HG02885 (cell line): Measurements from ENCODE around the gene EP400.
"Not testable (repeated sequence)": the region's sequence is repeated elsewhere in the genome, so short reads cannot be mapped to it uniquely, and the experiment has no call there.

Experiments used
- ATAC-seq: cut with Tn5 transposase; IDR thresholded peaks from one replicate; pipeline ENCODE4 v1.9.1; 2021; ENCODE audit warnings: mild to moderate bottlenecking; ENCODE audit not compliant: unreplicated experiment, poor library complexity

The EP400 gene

GRCh38 chr12:132040906-132041606 is 91.3 kb downstream of the EP400 start:
- no peak for ATAC-seq

DNA sequence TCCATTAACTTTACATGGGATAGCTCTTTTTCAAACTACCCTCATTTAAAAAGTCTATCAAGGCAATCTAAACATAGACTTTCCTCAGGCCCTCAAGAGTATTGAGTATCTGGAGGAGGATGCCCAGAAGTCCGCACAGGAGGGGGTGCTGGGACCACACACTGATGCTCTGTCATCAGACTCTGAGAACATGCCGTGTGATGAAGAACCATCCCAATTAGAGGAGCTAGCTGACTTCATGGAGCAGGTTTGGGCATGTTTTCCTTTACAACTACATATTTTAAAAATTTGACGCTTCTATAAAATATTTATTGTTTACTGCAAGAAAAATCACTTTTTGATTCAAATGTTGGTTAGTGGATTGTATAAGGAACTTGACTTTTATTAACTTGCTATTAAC is 93.5 kb downstream of the EP400 start:
- no peak for ATAC-seq

- ATAC-seq = no peak
Observed at GRCh38 chr12:132043770-132044467, 94.2 kb downstream of the EP400 start.

DNA sequence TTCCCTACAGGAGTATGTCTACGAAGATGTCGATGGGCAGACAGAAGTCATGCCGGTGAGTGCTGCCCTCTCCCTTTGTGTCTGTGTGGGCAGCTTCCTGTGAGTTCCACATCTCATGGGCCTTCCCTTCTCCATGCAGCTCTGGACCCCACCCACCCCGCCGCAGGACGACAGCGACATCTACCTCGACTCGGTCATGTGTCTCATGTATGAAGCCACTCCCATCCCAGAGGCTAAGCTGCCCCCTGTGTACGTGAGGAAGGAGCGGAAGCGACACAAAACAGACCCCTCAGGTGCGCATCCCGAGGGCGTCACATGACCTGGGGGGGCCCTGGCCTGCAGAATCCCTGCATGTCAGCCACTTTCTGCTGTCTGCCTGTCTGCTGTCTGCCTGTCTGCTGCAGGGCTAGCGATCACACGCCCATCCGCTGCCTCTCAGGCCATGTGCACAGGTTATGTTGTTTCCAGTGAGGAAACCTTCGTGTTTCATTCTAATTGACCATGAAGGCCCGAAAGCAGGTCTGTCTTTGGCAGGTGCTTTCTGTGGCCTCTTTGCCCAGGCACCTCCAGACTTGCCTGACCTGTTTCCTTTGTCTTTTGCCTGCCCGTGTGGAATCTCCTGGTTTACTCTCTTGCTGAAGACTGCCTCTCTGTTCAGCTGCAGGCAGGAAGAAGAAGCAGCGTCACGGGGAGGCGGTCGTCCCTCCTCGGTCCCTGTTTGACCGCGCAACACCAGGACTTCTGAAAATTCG is 95.1 kb downstream of the EP400 start:
- no peak for ATAC-seq

- ATAC-seq = no peak
Observed at GRCh38 chr12:132045751-132046150, 96.0 kb downstream of the EP400 start.

- no peak for ATAC-seq
Observed at GRCh38 chr12:132046561-132046960, 96.8 kb downstream of the EP400 start.

DNA sequence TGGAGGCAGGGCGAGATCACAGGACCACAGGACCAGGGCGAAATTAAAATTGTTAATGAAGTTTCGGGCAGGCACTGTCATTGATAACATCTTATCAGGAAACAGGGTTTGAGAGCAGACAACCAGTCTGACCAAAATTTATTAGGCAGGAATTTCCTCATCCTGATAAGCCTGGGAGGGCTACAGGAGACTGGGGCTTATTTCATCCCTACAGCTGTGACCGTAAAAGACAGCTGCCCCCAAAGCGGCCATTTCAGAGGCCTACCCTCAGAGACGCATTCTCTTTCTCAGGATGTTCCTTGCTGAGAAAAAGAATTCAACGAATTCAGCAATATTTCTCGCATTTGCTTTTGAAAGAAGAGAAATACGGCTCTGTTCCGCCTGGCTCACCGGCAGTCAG is 97.9 kb downstream of the EP400 start:
- ATAC-seq = not testable (repeated sequence)

DNA sequence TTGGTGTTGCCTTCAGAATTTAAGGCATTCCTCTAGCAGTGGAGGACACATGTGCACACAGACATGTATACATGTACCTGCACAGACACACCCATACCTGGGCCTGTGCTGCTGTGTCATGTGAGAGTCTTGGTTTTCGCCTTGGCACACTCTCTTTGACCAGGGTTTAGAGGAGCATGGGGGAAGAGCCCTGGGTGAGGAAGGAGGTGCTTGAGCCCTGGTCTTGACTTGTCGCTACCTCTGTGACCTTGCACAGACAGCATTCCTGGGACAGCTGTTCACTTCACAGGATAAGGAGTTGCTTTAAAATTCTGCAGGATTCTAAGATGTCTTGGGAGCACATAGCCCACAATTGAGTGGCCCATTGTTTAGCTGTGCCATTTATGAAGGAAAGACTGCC is 99.7 kb downstream of the EP400 start:
- no peak for ATAC-seq

DNA sequence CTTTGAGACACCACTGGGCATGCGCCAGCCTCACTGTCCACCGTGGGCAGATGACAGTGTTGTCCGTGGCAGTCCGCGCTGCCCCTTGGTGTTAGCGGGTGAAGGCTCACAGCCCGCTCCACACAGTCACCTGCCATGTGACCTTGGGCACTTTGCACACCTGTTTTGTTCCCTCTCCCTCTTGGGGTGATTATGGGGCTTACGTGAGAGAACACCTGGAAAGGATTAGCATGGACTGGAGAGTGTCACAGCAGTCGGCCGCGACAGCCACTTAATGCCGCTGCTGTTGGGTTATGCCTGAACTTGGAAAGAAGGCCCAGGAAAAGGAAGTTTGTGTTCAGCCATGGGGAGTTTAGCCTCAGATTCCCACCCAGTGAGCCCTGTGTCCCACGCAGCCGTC is 100.1 kb downstream of the EP400 start:
- ATAC-seq = no peak

DNA sequence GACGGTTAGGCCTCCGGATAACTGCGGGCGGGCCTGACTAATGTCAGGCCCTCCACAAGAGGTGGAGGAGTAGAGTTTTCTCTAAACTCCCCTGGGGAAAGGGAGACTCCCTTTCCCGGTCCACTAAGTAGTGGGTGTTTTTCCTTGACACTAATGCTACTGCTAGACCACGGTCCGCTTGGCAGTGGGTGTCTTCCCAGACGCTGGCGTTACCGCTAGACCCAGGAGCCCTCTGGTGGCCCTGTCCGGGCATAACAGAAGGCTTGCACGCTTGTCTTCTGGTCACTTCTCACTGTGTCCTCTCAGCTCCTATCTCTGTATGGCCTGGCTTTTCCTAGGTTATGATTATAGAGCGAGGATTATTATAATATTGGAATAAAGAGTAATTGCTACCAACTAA is 102.0 kb downstream of the EP400 start:
- not testable (repeated sequence) for ATAC-seq

GRCh38 chr12:132052196-132052932 is 102.6 kb downstream of the EP400 start:
- ATAC-seq = no peak

DNA sequence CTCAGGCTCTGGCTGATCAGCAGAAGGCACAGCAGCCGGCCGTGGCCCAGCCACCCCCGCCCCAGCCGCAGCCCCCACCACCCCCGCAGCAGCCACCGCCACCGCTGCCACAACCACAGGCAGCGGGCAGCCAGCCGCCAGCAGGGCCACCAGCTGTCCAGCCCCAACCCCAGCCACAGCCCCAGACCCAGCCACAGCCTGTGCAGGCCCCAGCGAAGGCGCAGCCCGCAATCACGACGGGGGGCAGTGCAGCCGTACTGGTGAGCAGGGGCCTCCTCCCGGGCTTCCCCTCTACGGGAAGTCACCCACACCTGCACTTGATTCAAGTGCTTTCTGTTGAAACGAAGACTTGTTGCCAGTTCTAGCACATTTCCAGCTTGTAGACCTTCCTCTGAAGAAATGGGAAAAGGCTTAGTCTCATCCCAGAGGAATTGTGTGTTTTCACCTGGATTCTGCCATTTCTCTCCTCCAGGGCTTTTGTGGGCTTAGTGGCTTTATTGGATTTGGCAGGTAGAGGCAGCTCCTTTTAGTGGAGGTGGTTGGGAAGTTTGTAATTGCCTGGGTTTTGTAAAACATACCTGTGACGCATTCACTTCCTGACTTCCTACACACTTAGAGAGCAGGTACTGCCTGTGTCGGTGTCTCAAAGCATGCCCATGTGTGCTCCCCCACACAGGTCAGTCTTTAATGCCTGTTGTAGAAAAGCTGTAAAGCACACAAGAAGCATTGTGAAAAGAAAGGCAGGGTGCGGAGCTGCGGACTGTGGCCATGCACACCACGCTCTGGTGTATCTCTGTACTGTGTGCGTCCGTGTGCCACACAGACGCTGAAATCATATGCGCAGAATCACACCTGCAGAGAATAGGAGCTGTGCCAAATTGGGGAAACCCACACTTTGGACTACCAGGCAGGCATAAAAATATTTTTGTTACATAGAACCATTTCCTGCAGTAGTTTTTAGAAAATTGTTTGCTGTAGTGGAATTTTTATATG is 103.9 kb downstream of the EP400 start:
- ATAC-seq = no peak

- no peak for ATAC-seq
Observed at GRCh38 chr12:132054983-132055382, 105.2 kb downstream of the EP400 start.

GRCh38 chr12:132055535-132056096 is 105.9 kb downstream of the EP400 start:
- ATAC-seq = no peak

GRCh38 chr12:132056320-132056719 is 106.6 kb downstream of the EP400 start:
- no peak for ATAC-seq

GRCh38 chr12:132056951-132057350 is 107.2 kb downstream of the EP400 start:
- no peak for ATAC-seq

- no peak for ATAC-seq
Observed at GRCh38 chr12:132057691-132058090, 107.9 kb downstream of the EP400 start.

DNA sequence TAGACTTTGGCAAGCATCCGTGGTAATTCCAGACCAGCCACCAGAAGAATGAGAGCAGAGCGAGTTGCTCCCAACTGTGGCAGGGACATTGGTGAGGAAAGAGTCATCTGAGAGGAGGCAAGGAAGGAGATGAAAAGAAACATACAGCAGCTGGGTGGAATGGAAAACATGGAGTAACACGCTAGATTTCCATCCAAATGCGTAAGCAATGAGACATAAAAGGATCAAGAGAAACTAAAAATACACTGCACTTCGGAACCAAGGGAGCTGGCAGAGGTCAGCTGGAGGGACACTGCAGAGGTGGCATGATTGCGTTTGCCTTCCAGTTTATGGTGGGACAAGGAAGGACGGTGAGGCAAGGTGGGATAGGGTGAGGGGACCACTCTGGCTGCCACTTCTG is 111.5 kb downstream of the EP400 start:
- ATAC-seq = no peak
